Right lung (tissue), 5 donors: ENCODE measurements around the gene COX5B. TPM values are rescaled to one million over a fixed set of nuclear protein-coding genes. Genes with fewer than 3 reads are reported as not detected.

Experiments used
- DNase-seq, 2 donors: peaks; one replicate each; pipeline ENCODE4 v3.0.0-alpha.2; 2013
- polyA plus RNA-seq, 5 donors: library from polyadenylated mRNA; unstranded; fragments of 120-200 nt; gene quantifications; one replicate each; pipeline versions ENCODE4 v1.2.1 to v1.2.3, GENCODE V29; 2013; ENCODE audit warnings: inconsistent platforms in 1 of 5, low replicate concordance in 1 of 5; ENCODE audit not compliant: insufficient read length in 5 of 5, insufficient read depth in 1 of 5

Gene COX5B
- polyA plus RNA-seq, 5 donors = 110 to 149 (median 127) TPM

DNA sequence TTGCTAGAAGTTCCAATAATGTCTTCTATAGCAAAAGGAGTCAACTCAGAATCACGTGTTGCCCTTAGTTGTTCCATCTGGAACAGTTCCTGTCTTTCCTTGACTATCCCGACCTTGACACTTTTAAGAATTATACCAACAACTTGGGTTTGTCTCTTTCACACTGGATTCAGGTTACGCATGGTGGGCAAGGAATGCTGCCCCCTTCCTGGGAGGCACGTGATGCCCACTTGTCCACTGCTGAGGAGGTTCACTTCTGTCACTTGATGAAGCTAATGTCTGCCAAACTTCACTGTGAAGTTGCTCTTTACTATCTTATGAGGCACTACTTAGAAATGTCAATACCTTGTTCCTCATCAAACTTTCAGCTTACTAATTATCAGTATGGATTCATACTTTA lies 5.3 kb downstream of the COX5B start:
- DNase-seq = no peak

DNA sequence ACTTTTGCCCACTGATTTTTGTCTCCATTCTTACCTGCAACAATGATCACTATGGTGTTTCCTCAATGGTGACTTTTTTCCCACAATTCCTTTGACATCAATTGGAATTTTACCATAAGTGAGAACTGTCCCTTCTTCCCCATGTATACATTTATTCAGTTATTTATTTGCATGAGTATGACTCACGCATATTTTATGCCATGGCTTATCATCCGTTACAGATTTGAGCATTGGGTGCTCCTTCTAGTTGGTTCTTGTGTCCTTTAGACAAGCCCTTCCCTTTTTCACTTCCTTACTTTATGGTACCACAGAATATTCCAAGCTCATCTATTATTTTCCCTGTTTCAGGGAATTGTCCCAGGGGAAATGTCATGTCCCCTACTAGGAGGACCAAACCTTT lies 7.6 kb downstream of the COX5B start:
- DNase-seq = no peak

DNA sequence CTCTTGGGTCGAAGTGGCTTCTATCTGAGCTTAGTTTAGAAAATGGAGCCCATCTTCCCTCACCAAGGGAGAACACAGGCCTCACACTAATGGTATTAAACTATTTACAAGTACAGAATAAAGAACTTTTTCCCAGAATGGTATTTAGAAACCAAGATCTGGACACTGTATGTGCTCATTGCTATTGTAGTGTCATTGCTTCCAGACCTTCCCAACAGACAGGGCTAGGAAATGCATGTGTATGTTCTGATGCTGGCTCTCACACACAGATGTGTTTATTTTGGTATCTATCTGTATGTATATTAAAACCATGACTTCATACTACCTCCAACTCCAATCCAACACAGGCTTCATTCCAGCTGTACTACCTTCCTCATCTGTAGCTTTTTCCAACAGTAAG lies 8.0 kb downstream of the COX5B start:
- DNase-seq = no peak

DNA sequence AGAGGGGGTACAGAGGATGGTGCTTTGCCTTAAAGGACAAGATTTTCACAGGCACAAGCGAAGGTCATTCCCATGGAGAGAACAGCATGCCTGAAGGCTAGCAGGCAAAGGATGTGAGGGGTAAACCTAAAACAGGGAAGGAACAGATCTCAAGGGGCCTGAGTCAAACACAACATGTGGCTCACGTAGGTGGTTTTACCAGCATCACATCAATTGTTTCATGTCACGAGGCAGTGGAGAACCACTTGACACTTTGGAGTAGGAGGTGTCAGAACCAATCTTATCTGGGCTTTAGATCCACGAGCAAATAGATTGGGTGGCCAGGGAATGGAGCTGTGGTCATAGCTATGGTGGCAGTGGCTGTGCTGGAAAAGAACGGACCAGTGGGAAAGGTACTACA lies 8.4 kb downstream of the COX5B start:
- DNase-seq = no peak

DNA sequence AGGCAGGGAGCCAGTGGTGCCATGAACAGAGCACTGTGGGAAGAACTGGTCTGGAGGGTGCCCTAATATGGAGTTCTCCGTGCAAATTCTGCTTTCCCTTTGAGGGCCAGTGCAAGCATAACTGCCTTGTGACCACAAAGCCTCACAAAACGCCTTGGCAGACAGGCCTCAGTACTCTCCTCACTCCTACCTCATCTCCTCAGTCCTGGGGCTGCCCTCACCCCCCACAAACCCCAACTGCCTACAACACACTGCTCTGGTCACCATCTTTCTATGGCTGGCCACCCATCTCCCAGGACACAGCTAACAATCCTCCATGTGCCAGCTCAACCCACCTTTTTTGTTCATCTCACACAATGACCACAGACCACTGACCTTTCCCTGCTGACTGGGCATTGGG lies 8.9 kb downstream of the COX5B start:
- DNase-seq = no peak

DNA sequence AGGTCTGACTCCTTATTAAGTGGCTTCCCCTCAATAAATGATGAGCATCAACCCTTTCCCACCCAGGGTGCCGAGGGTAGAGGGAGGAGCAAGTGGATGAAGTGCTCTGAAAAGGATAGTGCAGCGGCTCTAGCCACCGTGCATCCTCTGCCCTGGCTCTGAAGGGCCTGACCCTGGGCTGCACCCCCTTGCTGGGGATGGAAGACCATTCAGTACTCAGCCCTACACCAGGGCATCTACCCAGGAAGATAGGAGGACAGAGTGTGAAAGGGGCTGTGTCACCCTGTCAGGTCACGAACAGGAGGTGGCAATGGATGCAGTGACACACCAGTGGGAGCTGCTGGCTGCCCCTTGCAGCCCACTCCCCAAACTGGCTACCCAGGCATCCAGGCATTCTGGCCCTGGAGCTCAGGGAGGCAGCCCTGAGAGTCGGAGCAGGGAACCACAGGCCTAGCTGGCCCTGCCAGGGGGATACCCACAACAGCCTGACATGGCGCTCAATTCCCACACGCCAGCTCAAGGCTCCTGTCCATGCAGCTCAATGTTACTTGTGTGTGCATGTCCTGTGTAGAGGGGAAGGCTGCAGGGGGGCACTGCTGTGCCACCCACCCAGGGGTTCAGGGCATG lies 10.4 kb downstream of the COX5B start:
- no peak for DNase-seq

DNA sequence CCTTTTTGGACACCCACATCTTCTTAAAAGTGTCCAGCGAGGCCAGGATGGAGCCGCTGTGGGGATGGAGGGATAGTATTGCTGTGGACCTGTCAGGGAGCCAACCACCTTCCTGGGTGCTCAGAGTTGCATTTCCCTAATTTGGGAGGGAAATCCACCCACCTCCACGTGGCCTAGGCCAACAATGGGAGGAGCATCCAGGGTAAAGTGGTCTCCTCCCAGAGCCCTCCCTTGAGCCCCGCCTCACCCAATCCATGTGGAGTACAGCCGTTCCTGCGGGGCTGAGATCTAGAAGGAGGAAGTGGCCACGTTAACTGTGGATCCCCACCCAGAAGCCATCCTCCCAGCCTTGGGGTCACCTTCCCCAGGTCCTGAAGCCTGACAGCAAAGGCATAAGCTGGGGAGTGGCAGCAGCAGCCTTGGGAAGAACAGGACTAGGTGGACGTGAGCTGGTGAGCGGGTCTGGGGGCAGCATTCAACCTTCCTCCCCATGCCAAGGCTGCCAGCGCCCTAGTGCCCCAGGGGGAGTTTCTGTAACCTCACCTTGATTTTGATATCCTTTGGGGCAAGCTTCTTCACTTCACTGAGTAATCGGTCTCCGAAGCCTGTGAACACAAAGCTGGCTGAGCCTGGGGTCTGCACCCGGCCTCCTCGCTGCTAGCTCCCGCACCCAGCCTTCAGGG lies 11.2 kb downstream of the COX5B start:
- DNase-seq = no peak

DNA sequence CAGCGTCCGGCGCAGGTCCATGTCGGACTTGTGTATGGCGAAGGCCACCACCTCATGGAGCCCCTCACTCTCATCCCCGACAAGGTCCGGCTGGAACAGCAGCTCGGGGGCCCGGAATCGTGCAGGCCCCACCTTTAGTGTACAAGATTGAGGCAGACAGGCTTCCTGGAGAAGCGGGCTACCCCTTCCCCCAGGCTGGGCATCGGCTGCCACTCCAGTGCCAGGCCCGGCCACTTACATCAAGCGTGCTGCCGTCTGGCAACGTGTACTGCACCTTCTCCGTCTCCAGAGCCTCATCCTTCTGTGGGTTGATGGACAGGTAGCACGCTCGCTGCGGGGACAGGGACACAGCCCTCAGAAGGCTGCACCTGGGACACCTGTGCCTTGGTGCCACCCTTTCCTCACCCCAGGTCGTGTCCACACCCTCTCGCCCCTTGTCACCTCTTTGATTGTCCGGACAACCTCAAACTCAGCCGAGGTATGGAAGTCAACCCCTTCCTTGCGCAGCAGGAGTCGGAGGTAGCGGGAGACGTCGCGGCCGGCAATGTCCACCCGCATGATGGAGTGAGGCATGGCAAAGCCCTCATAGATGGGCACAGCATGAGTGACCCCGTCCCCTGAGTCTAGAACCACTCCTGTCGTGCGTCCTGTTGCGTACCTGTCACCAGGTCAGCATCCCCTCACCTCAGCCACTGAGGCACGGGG lies 12.3 kb downstream of the COX5B start:
- DNase-seq = no peak

DNA sequence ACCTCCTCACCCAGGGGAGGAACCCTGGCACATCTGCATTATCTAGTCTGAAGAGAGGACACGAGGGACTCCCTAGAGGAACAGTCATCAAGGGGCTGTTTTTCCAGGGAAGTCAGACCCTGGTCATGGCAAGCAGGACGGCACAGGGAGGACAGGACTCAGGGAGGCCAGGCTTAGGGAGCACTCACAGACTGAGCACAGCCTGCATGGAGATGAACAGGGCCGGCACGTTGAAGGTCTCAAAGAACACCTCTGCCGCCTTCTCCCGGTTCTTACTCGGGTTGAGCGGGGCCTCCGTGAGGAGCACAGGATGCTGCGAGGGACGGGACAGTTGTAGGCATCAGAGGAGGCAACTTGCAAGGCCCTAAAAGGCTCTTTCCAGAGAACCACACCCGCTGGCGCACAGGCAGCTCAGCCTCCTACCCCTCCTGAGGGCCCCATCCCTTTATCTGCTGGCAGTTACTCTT lies 12.9 kb downstream of the COX5B start:
- no peak for DNase-seq

DNA sequence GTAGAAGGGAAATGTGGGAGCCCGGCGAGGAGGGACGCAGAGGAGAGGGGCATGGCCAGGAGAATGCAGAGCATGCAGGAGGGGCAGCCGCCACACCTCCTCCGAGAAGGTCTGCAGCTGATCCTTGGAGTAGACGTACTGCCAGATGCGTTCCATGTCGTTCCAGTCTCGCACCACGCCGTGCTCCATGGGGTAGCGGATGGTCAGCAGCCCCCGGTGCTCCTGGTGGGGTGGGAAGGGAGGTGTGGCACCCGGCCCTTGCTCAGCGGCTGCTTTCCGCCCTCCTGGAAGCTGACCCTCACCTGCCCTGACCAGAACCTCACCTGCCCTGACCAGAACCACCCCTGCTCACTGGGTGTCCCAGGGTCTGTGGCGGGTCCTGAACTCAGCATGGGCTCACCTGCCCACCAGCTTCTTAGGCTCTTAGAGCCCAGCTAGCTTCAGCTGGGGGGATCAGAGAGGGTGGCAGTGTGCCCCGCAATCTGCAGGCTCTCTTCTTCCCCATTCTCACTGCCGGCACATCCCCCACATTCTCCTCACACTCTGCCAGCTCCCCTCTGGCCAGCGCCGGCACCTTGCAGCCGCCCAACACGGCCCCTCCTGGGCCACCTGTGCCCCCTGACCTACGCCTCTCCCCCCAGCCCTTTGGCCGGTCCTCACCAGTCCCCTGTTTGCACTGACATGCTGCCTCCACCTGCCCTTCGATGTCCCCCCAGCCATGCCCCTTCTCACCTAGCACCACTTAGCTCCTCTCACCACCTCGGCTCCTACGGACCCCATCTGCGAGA lies 13.6 kb downstream of the COX5B start:
- no peak for DNase-seq

DNA sequence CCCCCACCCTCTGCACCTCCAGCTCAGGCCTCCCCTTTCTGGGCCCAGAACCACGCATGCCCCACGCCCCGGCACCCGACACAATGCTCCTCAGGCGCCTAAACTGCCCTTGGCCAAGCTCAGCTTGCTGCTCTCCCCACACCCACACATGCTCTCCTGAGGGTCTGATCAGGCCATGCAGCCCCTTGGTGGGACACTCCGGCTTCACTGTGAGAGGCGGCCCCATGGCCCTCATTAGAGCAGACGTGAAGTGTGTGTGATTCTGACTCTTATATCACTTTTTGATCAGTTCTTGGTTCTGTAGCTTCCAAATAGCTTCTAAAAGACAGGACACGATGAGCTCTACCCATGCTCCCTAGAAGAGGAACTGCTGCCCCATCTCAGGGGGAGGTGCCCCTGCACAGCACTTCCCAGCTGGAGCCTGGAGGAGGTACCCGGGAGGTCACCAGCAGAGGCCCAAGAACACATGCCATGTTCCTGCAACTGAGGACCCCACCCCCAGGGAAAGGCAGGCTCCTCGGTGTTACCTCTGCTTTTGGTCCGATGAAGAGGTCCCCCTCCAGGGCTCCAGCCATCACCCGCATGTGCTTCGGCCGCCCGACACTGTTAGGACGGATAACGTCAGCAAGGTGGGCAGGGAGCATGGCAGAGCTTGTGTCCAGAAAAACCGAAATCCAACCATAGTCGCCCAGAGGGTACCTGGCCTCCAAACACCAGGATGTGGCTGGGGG lies 14.3 kb downstream of the COX5B start:
- no peak for DNase-seq

DNA sequence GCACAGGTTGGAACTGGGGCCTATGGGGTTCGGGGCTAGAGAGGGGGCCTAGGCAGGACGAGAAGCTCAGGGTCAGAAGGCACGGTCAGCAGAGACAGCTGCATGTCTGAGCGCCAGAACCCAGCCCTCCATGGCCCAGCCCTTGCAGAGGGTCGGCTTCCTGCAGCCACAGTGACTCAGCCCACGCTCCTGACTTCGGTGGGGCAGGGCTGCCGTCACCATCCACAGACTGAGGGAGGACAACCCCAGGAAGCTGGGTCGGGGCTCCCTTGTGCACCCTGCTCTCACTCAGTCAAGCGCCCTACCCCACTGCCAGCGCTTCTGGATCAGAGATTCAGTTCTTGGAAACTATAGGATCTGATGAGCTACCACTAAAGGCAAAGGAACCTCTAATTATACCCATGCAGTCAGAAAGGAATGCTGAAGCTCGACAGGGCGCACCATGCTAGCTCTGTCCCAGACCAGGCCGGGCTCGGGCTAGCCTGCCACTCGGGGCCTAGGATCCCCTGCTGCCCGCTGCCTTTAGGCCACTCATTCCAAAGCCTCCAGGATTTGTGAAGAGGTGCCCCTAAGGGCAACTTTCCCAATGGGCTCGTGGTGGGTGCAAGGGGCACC lies 15.0 kb downstream of the COX5B start:
- no peak for DNase-seq

DNA sequence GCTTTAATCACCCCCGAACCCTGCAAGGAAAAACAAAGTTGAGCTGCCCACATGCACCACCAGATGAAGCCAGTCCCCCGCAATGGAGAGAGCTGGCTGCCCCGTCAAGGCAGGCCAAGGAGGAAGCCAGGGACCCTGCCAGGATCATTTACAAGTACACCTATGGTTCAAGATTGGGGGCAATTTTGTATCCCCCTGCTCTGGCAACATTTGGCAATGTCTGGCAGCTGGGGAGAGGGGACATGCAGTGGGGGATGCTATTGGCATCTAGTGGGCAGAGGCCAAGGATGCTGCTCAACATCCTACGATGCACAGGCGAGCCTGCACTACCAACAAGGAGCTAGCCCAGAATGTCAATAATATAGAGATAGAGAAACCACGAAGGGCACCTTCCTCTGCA lies 16.1 kb downstream of the COX5B start:
- DNase-seq = no peak

DNA sequence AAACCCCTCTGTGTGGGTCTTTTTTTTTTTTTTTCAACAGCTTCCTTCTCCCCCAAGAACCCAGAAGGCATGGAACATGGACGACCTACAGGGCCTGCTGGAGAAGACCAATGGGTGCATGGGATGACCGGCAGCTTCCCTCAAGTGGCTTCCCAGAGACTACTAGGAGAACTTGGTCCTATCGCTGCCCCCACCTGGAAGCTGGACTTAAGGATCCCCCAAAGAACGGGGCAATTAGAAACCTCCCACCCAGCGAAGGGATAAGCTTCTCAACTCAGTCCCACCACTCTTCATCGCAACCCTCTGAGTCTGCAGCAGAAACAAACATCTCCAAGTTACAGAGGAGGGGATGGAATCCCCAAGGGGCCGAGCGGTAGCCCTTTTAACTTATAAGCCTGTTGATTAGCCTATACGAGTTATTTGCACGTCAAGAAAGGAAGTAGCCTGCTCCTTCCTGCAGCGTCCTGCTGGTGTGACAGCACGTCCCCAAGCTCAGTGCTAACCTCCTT lies 16.6 kb downstream of the COX5B start:
- no peak for DNase-seq

DNA sequence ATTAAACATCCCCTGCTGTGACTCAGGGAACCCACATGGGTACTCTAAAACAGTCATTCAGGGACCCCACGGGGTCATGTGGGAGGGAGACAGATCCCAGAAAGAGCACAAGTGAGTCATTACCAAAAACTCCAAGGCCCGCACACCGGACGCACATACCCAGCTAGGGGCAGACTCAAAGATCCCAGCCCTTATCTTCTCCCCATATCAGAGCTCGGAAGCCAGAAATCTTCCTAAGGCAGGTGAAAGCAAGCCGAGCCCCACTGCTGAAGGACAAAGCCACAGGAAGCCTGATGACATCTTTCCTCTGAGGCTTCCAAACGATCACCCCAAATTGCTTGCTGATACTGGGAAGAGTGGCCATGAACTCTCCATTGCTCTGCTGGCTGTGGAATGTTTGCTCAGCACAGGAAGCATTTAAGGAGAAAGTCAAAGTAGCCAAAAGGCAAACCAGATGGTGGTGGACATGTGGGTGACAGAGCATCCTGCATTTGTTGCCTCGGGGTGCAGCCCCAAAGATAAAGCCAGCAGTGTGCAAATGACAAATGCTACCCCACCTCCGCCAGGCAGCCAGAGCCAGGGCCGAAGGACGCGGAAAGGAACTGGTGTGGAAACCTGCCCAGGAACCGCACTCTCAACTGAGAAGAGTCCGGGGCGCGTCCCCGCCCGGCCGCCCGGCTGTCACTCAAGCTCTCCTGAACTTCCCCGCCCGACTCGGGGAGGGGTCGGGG lies 17.2 kb downstream of the COX5B start:
- peak in 1 of 2 donors; percentile 65 for DNase-seq

DNA sequence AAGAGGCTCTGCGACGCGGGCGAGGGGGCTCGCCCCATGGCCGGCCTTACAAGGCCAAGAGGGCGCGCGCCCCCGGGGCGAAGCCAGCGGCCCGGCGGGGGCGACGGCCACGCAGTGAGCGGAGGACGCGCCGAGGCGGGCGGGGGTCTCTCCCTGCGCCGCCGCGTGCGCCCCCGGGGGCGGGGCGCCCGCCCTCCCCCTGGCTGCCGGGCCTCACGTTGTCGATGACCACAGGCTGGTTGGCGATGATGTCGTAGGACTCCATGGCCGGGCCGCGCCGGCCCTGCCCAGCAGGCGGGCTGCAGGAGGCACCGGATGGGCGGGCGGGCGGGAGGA lies 17.7 kb downstream of the COX5B start:
- DNase-seq = peak in 1 of 2 donors; percentile 72

DNA sequence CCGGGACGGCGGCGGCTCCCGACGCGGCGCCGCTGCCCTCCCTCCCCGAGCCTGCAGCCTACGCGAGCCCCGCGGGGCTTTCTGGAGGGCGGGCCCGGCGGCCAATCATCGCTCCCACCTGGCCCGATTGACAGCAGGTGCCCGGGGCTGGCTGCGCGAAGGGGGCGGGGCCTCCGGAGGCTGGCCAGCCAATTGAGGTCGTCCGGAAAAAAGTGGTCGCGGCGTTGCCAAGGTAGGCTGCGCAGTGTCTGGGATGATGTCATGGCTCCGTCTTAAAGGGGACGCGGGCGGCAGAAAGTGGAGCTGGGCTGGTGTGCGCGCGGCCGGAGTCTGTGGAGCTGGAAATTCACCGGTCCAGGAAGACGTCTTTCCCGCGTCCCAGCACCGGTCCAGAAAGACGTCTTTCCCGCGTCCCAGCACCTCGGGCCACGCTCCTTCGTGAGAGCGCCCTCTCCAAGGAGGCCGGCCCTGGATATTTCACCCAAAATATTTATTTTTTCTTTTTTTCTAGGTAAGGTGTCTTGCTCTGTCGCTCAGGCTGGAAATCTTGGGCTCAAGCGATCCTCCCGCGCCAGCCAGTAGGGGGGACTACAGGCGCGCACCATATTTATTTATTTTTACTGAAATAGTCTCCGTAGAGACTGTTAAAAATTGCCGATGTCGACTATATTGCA lies 18.2 kb downstream of the COX5B start, which contains the start of gene ACTR1B:
Gene ACTR1B (minus strand): TSS at position 83 of the 674 bp plus-strand sequence. CDS start 154 bp downstream, outside the sequence.
- DNase-seq = peak; percentile 97

DNA sequence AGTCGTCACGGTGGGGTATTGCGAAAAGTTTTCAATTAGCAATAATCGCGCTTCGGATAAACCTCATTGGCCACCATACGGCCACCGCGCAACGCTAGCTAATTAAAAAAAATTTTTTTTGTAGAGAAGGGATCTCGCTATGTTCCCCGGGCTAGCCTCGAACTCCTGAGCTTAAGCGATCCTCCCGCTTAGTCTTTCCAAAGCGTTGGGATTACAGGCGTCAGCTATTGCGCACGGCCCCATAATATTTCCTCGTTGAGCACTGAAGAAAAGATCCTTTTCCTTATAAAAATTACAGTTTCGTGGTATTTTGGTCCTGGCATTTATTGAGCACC lies 18.7 kb downstream of the COX5B start:
- no peak for DNase-seq

DNA sequence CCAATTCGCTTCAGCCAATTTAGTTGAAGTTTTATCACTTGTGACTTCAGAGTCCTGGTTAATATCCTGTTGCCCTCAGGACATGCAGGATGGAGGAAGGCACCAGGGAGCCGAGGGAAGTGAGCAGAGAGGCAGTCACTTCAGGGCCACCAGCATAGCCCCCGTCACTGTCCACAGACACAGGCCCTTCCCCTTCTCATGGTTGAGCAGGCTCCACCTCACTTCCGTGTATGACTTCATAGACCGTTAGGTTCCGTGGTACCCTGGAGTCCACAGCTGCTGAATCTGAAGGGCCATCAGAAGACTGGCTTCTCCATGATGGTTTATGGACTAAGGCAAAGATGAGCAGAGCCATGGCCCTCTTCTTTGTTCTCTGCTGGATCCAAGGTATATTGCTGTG lies 23.6 kb downstream of the COX5B start, which contains the start of gene C2orf92:
Gene C2orf92 (plus strand): TSS at position 266 of the 400 bp plus-strand sequence. CDS start 76 bp downstream, at position 342.
- DNase-seq = no peak

DNA sequence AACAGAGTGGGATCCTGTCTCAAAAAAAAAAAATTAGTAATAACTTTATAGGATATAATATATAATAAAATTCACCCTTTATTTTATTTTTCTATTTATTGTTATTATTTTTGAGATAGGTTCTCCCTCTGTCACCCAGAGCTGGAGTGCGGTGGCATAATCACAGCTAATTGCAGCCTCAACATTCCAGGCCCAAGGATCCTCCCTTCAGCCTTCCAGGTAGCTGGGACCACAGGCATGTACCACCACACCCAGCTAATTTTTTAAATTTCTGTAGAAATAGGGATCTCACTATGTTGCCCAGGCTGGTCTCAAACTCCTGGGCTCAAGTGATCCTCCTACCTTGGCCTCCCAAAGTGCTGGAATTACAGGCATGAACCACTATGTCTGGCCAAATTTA lies 24.6 kb downstream of the COX5B start:
- no peak for DNase-seq
